ENCODE data around the gene HHAT.

HHAT gene

GRCh38 chr1:210445931-210446330 is 117.2 kb downstream of the HHAT start:
- no peak for DNase-seq

GRCh38 chr1:210446479-210446878 is 117.8 kb downstream of the HHAT start:
- peak; percentile 8 to 64 (median 27) for DNase-seq

GRCh38 chr1:210447456-210448057 is 118.9 kb downstream of the HHAT start:
- no peak for DNase-seq

GRCh38 chr1:210448297-210448892 is 119.7 kb downstream of the HHAT start:
- DNase-seq, result peak in 1 of 6 experiments; percentile 0

GRCh38 chr1:210455840-210456603 is 127.3 kb downstream of the HHAT start:
- no peak for DNase-seq

- no peak for DNase-seq
Observed at GRCh38 chr1:210456731-210457255, 128.1 kb downstream of the HHAT start.

- no peak for DNase-seq
Observed at GRCh38 chr1:210457568-210457967, 128.9 kb downstream of the HHAT start.

GRCh38 chr1:210464519-210465039 is 135.9 kb downstream of the HHAT start:
- no peak for DNase-seq

GRCh38 chr1:210465150-210465549 is 136.4 kb downstream of the HHAT start:
- DNase-seq, result no peak

GRCh38 chr1:210467440-210468043 is 138.8 kb downstream of the HHAT start:
- no peak for DNase-seq

GRCh38 chr1:210469441-210469840 is 140.7 kb downstream of the HHAT start:
- no peak for DNase-seq

- no peak for DNase-seq
Observed at GRCh38 chr1:210475321-210475720, 146.6 kb downstream of the HHAT start.

GRCh38 chr1:210475806-210476205 is 147.1 kb downstream of the HHAT start:
- no peak for DNase-seq

GRCh38 chr1:210476730-210477129 is 148.0 kb downstream of the HHAT start:
- DNase-seq, result no peak

- no peak for DNase-seq
Observed at GRCh38 chr1:210477328-210477924, 148.7 kb downstream of the HHAT start.

GRCh38 chr1:210478820-210479219 is 150.1 kb downstream of the HHAT start:
- DNase-seq, result no peak

GRCh38 chr1:210482491-210482890 is 153.8 kb downstream of the HHAT start:
- DNase-seq, result no peak

GRCh38 chr1:210482945-210483617 is 154.4 kb downstream of the HHAT start:
- no peak for DNase-seq

GRCh38 chr1:210483821-210484220 is 155.1 kb downstream of the HHAT start:
- DNase-seq, result no peak

- DNase-seq, result no peak
Observed at GRCh38 chr1:210487021-210487420, 158.3 kb downstream of the HHAT start.

- no peak for DNase-seq
Observed at GRCh38 chr1:210489491-210489890, 160.8 kb downstream of the HHAT start.

- DNase-seq, result no peak
Observed at GRCh38 chr1:210490781-210491180, 162.1 kb downstream of the HHAT start.

All from stimulated activated naive CD4-positive, alpha-beta T cell (primary cell).